ENCODE results near the gene DHX16. TPM values are rescaled to one million over a fixed set of nuclear protein-coding genes. Genes with fewer than 3 reads are reported as not detected.

Gene DHX16
- total and polyA plus RNA-seq, 9 of the 15 experiments (the other 6 are each of a cell fraction or from before 2014, with no cell fraction given) = 14.6 to 66.1 (median 47.5) TPM

DNA sequence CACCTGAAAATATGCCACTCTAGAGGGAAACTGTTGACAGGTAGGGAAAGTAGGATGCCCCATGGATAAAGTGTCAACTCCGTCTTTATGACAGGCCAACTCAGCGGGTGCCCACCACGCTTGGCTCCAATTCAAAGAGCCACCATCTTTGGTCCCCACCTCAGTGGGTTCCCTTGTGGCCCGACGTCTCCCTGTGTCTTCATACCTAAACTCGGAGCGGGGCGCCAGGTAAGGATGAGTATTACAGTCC lies 44.0 kb upstream of the DHX16 start (continued):
- TF ChIP-seq, protein P1, sequence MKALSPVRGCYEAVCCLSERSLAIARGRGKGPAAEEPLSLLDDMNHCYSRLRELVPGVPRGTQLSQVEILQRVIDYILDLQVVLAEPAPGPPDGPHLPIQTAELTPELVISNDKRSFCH (CRISPR knock-in tag; IDR thresholded peaks at IDR 0.05) = no peak
- TF ChIP-seq, protein P1 (tag; IDR thresholded peaks at IDR 0.05) = peak; percentile 58; the same call in 1 of the 2 replicates
- peak; percentile 77 for TF ChIP-seq EHMT2 (IDR thresholded peaks at IDR 0.05)
- TF ChIP-seq POLR2B (IDR thresholded peaks at IDR 0.05; ENCODE audit: low read depth, partially characterized antibody) = peak; percentile 76
- TF ChIP-seq HDAC8 (tag; IDR thresholded peaks at IDR 0.05) = peak; percentile 71; the same call in 1 of the 2 replicates
- TF ChIP-seq ARID1B (IDR thresholded peaks at IDR 0.05) = no peak
- peak; percentile 88 for TF ChIP-seq NFIC (IDR thresholded peaks at IDR 0.05)
- TF ChIP-seq BRD4 (IDR thresholded peaks at IDR 0.05) = peak; percentile 97
- TF ChIP-seq HDAC3 (IDR thresholded peaks at IDR 0.05; ENCODE audit: borderline replicate concordance, partially characterized antibody) = peak; percentile 20
- TF ChIP-seq, protein P2, sequence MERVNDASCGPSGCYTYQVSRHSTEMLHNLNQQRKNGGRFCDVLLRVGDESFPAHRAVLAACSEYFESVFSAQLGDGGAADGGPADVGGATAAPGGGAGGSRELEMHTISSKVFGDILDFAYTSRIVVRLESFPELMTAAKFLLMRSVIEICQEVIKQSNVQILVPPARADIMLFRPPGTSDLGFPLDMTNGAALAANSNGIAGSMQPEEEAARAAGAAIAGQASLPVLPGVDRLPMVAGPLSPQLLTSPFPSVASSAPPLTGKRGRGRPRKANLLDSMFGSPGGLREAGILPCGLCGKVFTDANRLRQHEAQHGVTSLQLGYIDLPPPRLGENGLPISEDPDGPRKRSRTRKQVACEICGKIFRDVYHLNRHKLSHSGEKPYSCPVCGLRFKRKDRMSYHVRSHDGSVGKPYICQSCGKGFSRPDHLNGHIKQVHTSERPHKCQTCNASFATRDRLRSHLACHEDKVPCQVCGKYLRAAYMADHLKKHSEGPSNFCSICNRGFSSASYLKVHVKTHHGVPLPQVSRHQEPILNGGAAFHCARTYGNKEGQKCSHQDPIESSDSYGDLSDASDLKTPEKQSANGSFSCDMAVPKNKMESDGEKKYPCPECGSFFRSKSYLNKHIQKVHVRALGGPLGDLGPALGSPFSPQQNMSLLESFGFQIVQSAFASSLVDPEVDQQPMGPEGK (CRISPR knock-in tag; IDR thresholded peaks at IDR 0.05; ENCODE audit: borderline replicate concordance) = 0 out of 2 replicates have a peak, but pooled peaks have one; percentile 63
- TF ChIP-seq U2AF1 (optimal IDR thresholded peaks at IDR 0.05; ENCODE audit: low read depth, low read length) = peak; percentile 6
- TF ChIP-seq, protein P3, sequence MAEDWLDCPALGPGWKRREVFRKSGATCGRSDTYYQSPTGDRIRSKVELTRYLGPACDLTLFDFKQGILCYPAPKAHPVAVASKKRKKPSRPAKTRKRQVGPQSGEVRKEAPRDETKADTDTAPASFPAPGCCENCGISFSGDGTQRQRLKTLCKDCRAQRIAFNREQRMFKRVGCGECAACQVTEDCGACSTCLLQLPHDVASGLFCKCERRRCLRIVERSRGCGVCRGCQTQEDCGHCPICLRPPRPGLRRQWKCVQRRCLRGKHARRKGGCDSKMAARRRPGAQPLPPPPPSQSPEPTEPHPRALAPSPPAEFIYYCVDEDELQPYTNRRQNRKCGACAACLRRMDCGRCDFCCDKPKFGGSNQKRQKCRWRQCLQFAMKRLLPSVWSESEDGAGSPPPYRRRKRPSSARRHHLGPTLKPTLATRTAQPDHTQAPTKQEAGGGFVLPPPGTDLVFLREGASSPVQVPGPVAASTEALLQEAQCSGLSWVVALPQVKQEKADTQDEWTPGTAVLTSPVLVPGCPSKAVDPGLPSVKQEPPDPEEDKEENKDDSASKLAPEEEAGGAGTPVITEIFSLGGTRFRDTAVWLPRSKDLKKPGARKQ (CRISPR knock-in tag; IDR thresholded peaks at IDR 0.05) = no peak
- TF ChIP-seq CSDE1 (IDR thresholded peaks at IDR 0.05) = 0 out of 4 replicates have a peak, but pooled peaks of 1 of the 2 experiments have one; percentile 6
- TF ChIP-seq PHB (CRISPR knock-in tag; IDR thresholded peaks at IDR 0.05) = peak; percentile 86
- peak; percentile 70; the same call in 1 of the 2 replicates for TF ChIP-seq TAF7 (tag; IDR thresholded peaks at IDR 0.05)
- TF ChIP-seq CC2D1A (IDR thresholded peaks at IDR 0.05) = no peak
- 0 out of 2 replicates have a peak, but pooled peaks have one; percentile 17 for TF ChIP-seq SMARCC2 (IDR thresholded peaks at IDR 0.05; ENCODE audit: low read depth)
- 0 out of 2 replicates have a peak, but pooled peaks have one; percentile 73 for TF ChIP-seq CHCHD3 (CRISPR knock-in tag; IDR thresholded peaks at IDR 0.05)
- TF ChIP-seq, protein P4, sequence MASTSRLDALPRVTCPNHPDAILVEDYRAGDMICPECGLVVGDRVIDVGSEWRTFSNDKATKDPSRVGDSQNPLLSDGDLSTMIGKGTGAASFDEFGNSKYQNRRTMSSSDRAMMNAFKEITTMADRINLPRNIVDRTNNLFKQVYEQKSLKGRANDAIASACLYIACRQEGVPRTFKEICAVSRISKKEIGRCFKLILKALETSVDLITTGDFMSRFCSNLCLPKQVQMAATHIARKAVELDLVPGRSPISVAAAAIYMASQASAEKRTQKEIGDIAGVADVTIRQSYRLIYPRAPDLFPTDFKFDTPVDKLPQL (IDR thresholded peaks at IDR 0.05; ENCODE audit: extremely low read depth, insufficient read length) = no peak
- TF ChIP-seq PHF20 (IDR thresholded peaks at IDR 0.05; ENCODE audit: partially characterized antibody) = peak; percentile 35
- no peak for TF ChIP-seq FOSL1 (tag; conservative IDR thresholded peaks at IDR 0.05)
- TF ChIP-seq, protein P5, sequence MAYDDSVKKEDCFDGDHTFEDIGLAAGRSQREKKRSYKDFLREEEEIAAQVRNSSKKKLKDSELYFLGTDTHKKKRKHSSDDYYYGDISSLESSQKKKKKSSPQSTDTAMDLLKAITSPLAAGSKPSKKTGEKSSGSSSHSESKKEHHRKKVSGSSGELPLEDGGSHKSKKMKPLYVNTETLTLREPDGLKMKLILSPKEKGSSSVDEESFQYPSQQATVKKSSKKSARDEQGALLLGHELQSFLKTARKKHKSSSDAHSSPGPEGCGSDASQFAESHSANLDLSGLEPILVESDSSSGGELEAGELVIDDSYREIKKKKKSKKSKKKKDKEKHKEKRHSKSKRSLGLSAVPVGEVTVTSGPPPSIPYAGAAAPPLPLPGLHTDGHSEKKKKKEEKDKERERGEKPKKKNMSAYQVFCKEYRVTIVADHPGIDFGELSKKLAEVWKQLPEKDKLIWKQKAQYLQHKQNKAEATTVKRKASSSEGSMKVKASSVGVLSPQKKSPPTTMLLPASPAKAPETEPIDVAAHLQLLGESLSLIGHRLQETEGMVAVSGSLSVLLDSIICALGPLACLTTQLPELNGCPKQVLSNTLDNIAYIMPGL (CRISPR knock-in tag; IDR thresholded peaks at IDR 0.05) = peak; percentile 21; the same call in 1 of the 2 replicates
- TF ChIP-seq, protein P6, sequence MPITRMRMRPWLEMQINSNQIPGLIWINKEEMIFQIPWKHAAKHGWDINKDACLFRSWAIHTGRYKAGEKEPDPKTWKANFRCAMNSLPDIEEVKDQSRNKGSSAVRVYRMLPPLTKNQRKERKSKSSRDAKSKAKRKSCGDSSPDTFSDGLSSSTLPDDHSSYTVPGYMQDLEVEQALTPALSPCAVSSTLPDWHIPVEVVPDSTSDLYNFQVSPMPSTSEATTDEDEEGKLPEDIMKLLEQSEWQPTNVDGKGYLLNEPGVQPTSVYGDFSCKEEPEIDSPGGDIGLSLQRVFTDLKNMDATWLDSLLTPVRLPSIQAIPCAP (CRISPR knock-in tag; IDR thresholded peaks at IDR 0.05; ENCODE audit: borderline replicate concordance) = no peak

Measured in K562 (cell line).